HUES6 (cell line): ENCODE data around the gene CRABP2.

Experiments
- H3K27ac ChIP-seq: 2 replicates; pipeline ENCODE4 v1.7.0; 2013; ENCODE audit warnings: low read depth, mild to moderate bottlenecking, low read length, inconsistent platforms
- H3K27me3 ChIP-seq: 2 replicates; pipeline ENCODE4 v1.6.1; 2013; ENCODE audit warnings: low read length; ENCODE audit not compliant: control insufficient read depth, insufficient read depth
- H3K36me3 ChIP-seq: 2 replicates; pipeline ENCODE4 v1.6.1; 2013; ENCODE audit warnings: low read length; ENCODE audit not compliant: control insufficient read depth, insufficient read depth
- H3K4me1 ChIP-seq: 2 replicates; pipeline ENCODE4 v1.6.1; 2013; ENCODE audit warnings: low read length; ENCODE audit not compliant: control insufficient read depth, insufficient read depth
- H3K4me3 ChIP-seq: 2 replicates; pipeline ENCODE4 v1.5.1; 2013; ENCODE audit warnings: low read depth, low read length
- H3K9ac ChIP-seq: one replicate; pipeline ENCODE4 v1.6.1; 2013; ENCODE audit warnings: mild to moderate bottlenecking, low read length
- H3K9me3 ChIP-seq: 2 replicates; pipeline ENCODE4 v1.6.1; 2013; ENCODE audit warnings: low read depth, low read length; ENCODE audit not compliant: control insufficient read depth, insufficient read depth

The CRABP2 gene

DNA sequence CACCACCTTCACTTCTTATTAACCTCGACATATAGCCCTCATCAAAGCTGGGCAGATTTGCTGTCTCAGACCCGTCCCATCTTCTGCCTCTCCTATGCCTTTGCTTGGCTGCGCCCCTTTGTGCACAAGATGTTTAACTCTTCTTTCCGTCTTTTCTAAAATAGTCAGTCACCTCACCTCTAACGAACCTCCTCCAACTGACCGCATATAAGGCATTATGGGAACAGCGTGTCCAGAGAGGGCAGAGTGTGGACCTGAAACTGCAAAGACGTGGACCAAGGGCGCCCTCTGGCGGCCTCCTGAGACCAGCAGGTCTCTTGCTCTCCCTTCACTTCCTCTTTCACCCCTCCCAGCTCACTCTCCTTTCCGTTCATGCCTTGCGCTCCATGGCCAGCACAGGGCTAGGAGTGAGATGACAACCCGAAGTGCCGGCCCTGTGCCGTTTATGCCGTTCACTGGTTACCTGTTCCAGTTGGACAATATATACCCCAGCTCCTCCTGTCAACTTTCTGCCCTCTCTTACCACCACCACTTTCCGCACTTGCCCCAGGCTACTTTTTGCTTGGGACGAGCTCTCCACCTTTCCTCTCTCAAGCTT lies 20.4 kb upstream of the CRABP2 start:
- Histone ChIP-seq H3K9me3 (no peaks in the 10 kb centered on the region), H3K27ac (no peak overlapping the region), H3K4me3 (peak overlapping the region; percentile 94), H3K27me3 (no peaks in the 10 kb centered on the region), H3K36me3 (peaks cover 45% of the 10 kb centered on the region), H3K9ac (peak overlapping the region; percentile 40), H3K4me1 (peaks cover 20% of the 10 kb centered on the region)

DNA sequence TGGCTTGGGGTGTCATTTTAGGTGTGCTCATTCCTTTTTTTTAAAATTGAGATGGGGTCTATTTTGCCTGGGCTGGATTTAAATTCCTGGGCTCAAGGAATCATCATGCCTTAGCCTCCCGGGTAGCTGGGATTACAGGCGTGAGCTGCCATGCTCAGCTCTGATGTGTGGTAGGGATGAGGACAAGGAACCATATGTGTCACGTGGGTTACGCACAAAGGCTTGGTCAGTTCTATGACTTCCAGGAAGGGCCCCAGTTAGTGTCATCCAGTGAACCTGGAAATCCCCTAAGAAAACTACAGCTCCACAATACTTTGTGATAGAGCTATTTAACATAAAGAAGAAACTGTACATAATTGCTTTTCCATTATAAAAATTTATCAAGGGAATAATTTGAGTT lies 16.2 kb upstream of the CRABP2 start:
- Histone ChIP-seq H3K36me3 (peaks cover 42% of the 10 kb centered on the region), H3K27me3 (no peaks in the 10 kb centered on the region), H3K27ac (no peak overlapping the region), H3K9ac (no peak overlapping the region), H3K4me1 (peaks cover 9% of the 10 kb centered on the region), H3K4me3 (no peak overlapping the region), H3K9me3 (no peaks in the 10 kb centered on the region)

DNA sequence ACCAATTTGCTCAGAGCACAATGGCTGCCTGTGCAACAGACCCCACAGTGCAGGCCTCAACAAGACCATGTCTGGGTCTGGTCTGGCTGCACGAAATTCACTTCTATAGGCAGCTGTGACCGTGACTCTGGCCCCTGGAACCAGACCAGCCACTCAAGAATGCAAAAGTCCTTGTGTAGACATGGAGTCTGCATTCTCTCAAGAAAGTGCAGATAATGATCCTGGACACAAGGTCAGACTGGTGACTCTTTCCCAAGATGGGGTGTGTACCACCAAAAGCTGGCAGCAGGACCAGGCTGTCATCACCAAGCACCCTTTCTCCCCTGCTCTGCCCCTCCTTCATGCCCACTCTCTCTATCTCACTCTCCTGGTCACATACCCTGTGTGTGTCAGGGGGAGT lies 15.7 kb upstream of the CRABP2 start:
- Histone ChIP-seq H3K36me3 (peaks cover 42% of the 10 kb centered on the region), H3K9me3 (no peaks in the 10 kb centered on the region), H3K4me1 (peaks cover 9% of the 10 kb centered on the region), H3K9ac (no peak overlapping the region), H3K4me3 (no peak overlapping the region), H3K27me3 (no peaks in the 10 kb centered on the region), H3K27ac (no peak overlapping the region)

DNA sequence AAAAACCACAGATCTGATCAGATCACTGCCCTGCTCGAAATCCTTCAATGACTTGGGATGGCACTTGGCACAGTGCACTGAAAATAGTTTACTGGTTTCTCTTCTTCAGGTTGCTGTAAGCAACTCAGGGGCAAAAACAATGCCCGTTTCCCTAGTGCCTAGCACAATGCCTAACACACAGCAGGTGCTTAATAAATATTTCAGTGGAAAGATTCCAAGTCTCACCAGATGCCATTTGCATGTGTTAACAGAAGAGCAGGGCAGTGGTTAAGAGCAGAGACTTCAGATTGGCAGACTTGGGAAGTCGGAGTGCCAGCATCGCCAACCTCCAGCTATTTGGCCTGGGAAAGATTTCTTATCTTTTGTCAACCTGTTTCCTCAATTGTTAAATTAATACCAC lies 12.0 kb upstream of the CRABP2 start:
- Histone ChIP-seq H3K4me3 (no peak overlapping the region), H3K27ac (no peak overlapping the region), H3K36me3 (peaks cover 14% of the 10 kb centered on the region), H3K9me3 (no peaks in the 10 kb centered on the region), H3K4me1 (peaks cover 9% of the 10 kb centered on the region), H3K27me3 (no peaks in the 10 kb centered on the region), H3K9ac (no peak overlapping the region)

DNA sequence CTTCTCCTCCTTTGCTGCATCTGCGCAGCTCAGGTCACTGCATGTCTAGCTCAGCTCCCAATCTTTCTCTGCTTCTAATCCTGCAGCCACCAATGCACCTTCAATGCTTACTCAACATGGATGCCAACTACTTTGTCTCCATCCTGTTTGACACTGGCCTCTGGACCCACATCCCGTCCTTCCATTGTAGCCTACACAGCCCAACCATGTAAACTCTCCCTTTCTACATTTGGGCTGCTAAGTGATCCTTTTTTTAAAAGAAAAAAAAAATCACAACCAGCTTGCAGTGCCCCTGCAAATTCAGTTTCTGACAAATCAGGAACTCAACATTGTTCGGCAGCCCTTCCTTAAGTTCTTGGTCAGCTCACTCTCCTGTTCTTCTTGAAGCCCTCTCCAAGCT lies 9.4 kb upstream of the CRABP2 start:
- H3K27me3 ChIP-seq: no peaks in the 10 kb centered on the region
- no peaks in the 10 kb centered on the region for H3K9me3 ChIP-seq
- H3K9ac ChIP-seq: no peak overlapping the region
- H3K36me3 ChIP-seq: no peaks in the 10 kb centered on the region
- no peak overlapping the region for H3K4me3 ChIP-seq
- no peak overlapping the region for H3K27ac ChIP-seq
- peaks cover 33% of the 10 kb centered on the region for H3K4me1 ChIP-seq

DNA sequence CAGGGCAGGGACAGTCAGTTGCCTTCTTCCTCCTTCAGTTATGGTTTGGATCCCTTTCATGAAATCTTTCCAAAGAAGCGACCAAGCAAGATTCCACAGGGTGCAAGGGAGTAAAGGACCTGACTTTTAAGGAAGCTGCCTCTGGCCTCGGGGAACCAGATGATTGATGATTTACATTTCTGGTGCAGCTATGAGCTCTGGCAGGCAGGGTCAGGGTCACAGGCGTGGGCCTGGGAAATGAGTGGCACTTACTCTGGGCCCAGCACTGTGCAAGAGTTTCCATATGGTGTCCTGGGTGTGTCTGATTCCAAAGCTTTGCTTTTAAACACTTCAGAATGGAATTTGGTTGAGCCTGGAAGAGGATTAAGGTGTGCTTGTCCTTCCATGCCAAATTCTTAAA lies 7.2 kb upstream of the CRABP2 start:
- peaks cover 55% of the 10 kb centered on the region for H3K4me1 ChIP-seq
- H3K9me3 ChIP-seq: no peaks in the 10 kb centered on the region
- H3K4me3 ChIP-seq: no peak overlapping the region
- no peak overlapping the region for H3K27ac ChIP-seq
- H3K27me3 ChIP-seq: no peaks in the 10 kb centered on the region
- H3K9ac ChIP-seq: no peak overlapping the region
- H3K36me3 ChIP-seq: no peaks in the 10 kb centered on the region

DNA sequence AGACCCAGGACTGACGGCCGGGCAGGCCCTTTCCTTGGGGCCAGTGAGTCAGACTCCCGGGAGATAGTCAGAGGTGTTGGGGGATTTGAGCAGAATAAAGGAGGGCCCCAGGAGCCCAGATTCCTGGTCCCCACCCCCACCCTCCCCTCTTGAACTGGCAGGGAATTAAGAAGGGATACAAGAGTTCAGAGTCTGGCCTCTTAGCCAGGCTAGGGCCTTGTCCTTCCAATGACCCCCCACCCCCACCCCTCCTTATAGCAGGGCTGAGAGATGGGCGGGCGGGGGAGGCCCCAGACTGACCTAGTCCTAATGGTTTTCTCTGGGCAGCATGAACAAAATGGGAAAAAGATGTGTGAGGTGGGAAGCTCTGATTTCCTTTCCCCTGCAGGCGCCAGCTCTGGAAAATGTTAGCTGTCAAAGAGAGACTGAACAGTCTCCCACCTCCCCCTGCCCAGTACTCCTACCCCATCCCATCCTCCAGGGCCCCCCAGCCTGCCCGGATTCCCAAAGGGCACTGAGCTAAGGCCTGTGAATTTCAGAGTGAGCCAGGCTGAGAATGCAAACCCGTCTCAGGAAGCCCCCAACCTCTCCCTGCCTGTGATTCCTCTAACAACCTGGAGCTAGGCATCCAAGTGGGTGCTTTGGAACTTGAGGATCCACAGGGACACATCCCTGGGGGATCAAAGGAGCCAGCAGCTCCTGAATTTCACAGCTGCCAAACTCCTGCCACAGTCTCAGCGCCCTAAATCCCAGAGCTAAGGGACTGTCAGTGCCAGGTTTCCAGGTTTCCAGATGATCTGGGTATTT lies 5.8 kb upstream of the CRABP2 start:
- Histone ChIP-seq H3K9me3 (no peaks in the 10 kb centered on the region), H3K36me3 (no peaks in the 10 kb centered on the region), H3K27ac (peak overlapping the region; percentile 61; the same call in 1 of the 2 replicates), H3K4me3 (0 out of 2 replicates have a peak overlapping the region, but pooled peaks have one; percentile 22), H3K4me1 (peaks cover 58% of the 10 kb centered on the region), H3K27me3 (no peaks in the 10 kb centered on the region), H3K9ac (peak overlapping the region; percentile 58)

DNA sequence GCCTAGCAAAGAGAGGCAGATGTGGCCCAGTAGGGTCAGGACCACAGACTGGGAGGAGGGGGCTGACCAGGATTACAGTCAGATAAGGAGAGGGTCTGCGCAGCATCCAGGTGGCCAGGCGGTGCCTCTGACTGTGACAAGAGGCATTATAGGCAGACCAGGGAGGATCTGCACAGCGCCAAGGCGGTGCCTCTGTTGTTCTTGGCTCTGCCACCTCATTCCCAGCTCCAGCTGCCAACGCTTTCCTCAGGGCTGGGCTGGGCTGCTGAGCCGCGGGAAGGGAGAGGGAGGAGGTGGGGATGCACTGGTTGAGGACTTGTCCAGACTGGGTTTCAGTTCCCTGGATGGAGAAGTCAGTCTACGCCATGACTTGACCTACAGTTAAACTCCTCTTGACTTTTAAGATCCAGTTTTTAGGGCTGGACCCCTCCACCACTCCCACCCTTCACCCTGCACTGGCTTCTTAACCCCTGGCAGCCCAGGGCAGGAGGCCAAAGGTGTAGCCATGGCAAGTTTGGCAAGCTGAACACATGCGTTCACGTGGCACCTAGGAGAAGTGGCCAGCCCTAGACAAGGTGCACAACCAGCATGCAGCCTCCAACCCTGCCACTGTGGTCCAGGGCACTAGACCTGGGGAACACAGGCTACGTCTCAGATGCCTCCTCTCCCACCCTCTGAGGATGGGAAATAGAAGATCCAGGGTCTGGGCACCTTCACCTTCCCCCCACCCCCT lies 4.5 kb upstream of the CRABP2 start:
- Histone ChIP-seq H3K4me3 (peak overlapping the region; percentile 22; the same call in 1 of the 2 replicates), H3K9ac (peak overlapping the region; percentile 58), H3K27ac (peak overlapping the region; percentile 20; the same call in 1 of the 2 replicates)

DNA sequence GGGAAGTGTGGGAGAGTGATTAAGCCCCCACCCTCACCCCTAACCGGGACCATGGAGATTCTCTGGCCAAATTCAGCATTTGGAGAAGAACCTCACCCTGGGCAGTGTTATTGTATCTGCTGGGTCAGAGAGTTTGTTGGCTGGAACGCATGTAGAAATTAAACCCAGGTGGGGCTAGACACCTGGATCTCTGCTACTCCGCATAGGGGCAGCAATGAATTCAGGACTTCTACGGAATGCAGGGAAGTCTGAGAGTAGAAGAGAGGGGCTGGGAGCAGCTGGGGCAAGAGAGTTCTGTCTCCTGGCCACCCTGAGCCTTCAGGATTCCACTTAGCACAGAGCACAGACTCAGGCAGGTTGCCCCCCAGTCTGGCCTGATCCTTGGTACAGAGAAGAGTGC lies 3.6 kb upstream of the CRABP2 start:
- Histone ChIP-seq H3K4me3 (peak overlapping the region; percentile 76; the same call in 1 of the 2 replicates), H3K9me3 (no peaks in the 10 kb centered on the region), H3K27me3 (peaks cover 8% of the 10 kb centered on the region; the same call in 1 of the 2 replicates), H3K9ac (peak overlapping the region; percentile 58), H3K36me3 (no peaks in the 10 kb centered on the region), H3K4me1 (peaks cover 63% of the 10 kb centered on the region), H3K27ac (peak overlapping the region; percentile 20; the same call in 1 of the 2 replicates)

More for the DNA sequence above, 4.5 kb upstream of the CRABP2 start:
- no peaks in the 10 kb centered on the region for H3K9me3 ChIP-seq
- H3K36me3 ChIP-seq: no peaks in the 10 kb centered on the region
- peaks cover 58% of the 10 kb centered on the region for H3K4me1 ChIP-seq
- H3K27me3 ChIP-seq: no peaks in the 10 kb centered on the region; the same call in 1 of the 2 replicates

DNA sequence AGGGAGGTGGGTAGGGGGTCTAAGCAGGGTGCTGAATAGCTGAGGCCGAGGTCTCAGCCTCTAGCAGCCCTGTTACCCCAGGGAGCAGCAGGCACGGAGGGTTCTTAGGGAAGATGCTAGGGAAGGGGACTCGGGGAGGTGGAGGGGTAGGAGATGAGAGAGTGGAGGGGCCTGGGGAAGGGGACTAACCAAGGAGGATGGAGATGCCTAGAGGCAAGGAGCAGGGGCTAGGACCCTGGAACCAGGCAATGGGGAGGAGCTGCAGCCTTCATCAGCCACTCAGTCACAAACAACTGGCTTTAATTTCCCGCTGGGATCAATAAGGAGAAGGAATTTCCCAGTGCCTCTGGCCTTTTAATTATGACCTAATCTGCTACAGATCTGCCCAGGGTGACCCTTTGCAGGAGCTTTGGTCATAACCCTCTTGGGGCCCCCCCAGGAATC lies 2.9 kb upstream of the CRABP2 start:
- peak overlapping the region; percentile 76 for H3K4me3 ChIP-seq
- H3K27me3 ChIP-seq: peaks cover 9% of the 10 kb centered on the region; the same call in 1 of the 2 replicates
- H3K4me1 ChIP-seq: peaks cover 71% of the 10 kb centered on the region
- H3K9ac ChIP-seq: peak overlapping the region; percentile 87
- H3K36me3 ChIP-seq: no peaks in the 10 kb centered on the region; the same call in 1 of the 2 replicates
- H3K9me3 ChIP-seq: no peaks in the 10 kb centered on the region
- H3K27ac ChIP-seq: peak overlapping the region; percentile 79
